NAMALWA (cell line): Measurements from ENCODE around the gene CAMSAP1.

Experiments used
- DNase-seq: peaks from one replicate; pipeline ENCODE4 v3.0.0-alpha.2; 2015; ENCODE audit warnings: low spot score

Gene CAMSAP1

GRCh38 chr9:135774239-135774747 is 133.1 kb downstream of the CAMSAP1 start:
- DNase-seq, result peak; percentile 17

- DNase-seq, result peak; percentile 15
Observed at GRCh38 chr9:135773530-135774238, 133.7 kb downstream of the CAMSAP1 start.

- no peak for DNase-seq
Observed at GRCh38 chr9:135772702-135773493, 134.4 kb downstream of the CAMSAP1 start.

- DNase-seq, result peak; percentile 35
Observed at GRCh38 chr9:135772056-135772646, 135.2 kb downstream of the CAMSAP1 start.

GRCh38 chr9:135771401-135772051 is 135.8 kb downstream of the CAMSAP1 start:
- no peak for DNase-seq

GRCh38 chr9:135770771-135771170 is 136.6 kb downstream of the CAMSAP1 start:
- DNase-seq, result no peak

GRCh38 chr9:135770203-135770535 is 137.2 kb downstream of the CAMSAP1 start:
- DNase-seq, result no peak

GRCh38 chr9:135769489-135770202 is 137.7 kb downstream of the CAMSAP1 start:
- DNase-seq, result no peak

GRCh38 chr9:135768516-135769218 is 138.7 kb downstream of the CAMSAP1 start:
- DNase-seq, result no peak

GRCh38 chr9:135766707-135767106 is 140.6 kb downstream of the CAMSAP1 start:
- no peak for DNase-seq

GRCh38 chr9:135766251-135766650 is 141.1 kb downstream of the CAMSAP1 start:
- no peak for DNase-seq

- DNase-seq, result no peak
Observed at GRCh38 chr9:135765416-135765815, 141.9 kb downstream of the CAMSAP1 start.

- no peak for DNase-seq
Observed at GRCh38 chr9:135764731-135765130, 142.6 kb downstream of the CAMSAP1 start.

- DNase-seq, result no peak
Observed at GRCh38 chr9:135763716-135764446, 143.5 kb downstream of the CAMSAP1 start.

GRCh38 chr9:135762921-135763320 is 144.4 kb downstream of the CAMSAP1 start:
- no peak for DNase-seq

- no peak for DNase-seq
Observed at GRCh38 chr9:135761845-135762168, 145.5 kb downstream of the CAMSAP1 start.

GRCh38 chr9:135761150-135761844 is 146.0 kb downstream of the CAMSAP1 start:
- no peak for DNase-seq

GRCh38 chr9:135760465-135760864 is 146.9 kb downstream of the CAMSAP1 start:
- no peak for DNase-seq

- no peak for DNase-seq
Observed at GRCh38 chr9:135759676-135760300, 147.6 kb downstream of the CAMSAP1 start.
